Esophagus squamous epithelium (tissue), 5 donors: ENCODE measurements around the gene BRIP1. TPM values are rescaled to one million over a fixed set of nuclear protein-coding genes. Genes with fewer than 3 reads are reported as not detected.

Source experiments
- DNase-seq: peaks from one replicate; lab custom pipeline; 2025; lab: John Stamatoyannopoulos, UW
- H3K27ac ChIP-seq, 4 donors: fragments of 200-600 bp; sonication (generic); one replicate each; pipeline ENCODE4 v1.5.1; 2016 to 2019; ENCODE audit warnings: mild to moderate bottlenecking in 1 of 4
- H3K27me3 ChIP-seq, 4 donors: fragments of 200-600 bp; sonication (generic); 1 replicate in 3 of 4; 2 replicates in 1 of 4; pipeline versions ENCODE4 v1.5.1 to v1.6.0; 2017 to 2021; ENCODE audit warnings: antibody characterized with exemption in 1 of 4
- H3K36me3 ChIP-seq, 3 donors: fragments of 200-600 bp; sonication (generic); one replicate each; pipeline ENCODE4 v1.5.1; 2016 to 2019
- H3K4me1 ChIP-seq, 3 donors: fragments of 200-600 bp; sonication (generic); one replicate each; pipeline ENCODE4 v1.5.1; 2017 to 2019
- H3K4me3 ChIP-seq, 4 donors: fragments of 200-600 bp; sonication (generic); 1 replicate in 3 of 4; 2 replicates in 1 of 4; pipeline ENCODE4 v1.5.1; 2016 to 2019; ENCODE audit warnings: mild to moderate bottlenecking in 2 of 4, moderate library complexity in 1 of 4
- H3K9me3 ChIP-seq, 3 donors: fragments of 200-600 bp; sonication (generic); one replicate each; pipeline ENCODE4 v1.5.1; 2016 to 2019
- POLR2A ChIP-seq, 4 donors: fragments of 450-650 bp; IDR thresholded peaks; one replicate each; pipeline ENCODE4 v1.6.1; 2017; ENCODE audit warnings: antibody characterized with exemption in 4 of 4, mild to moderate bottlenecking in 4 of 4, moderate library complexity in 3 of 4
- WGBS, 2 donors: methylation state at CpG; one replicate each; pipeline ENCODE4 v1.1.5; 2018; 5-methylcytosine and 5-hydroxymethylcytosine counted together
- intact Hi-C: fragments of 100-400 bp; cut with DNase I; formaldehyde crosslinking; loops from one replicate; pipeline ENCODE4 v1.15.0; 2022
- total RNA-seq, 4 donors: library from RNA; depleted of rRNA; stranded (reverse); fragments of >200 nt; gene quantifications; one replicate each; pipeline ENCODE4 v1.1.0, GENCODE V29; 2016
- TF ChIP-seq, protein P1 (sequence below), 6 experiments: fragments of 450-650 bp in 4 of 6; fragments of 200-600 bp in 2 of 6; sonication (generic) in 2 of 6; IDR thresholded peaks; one replicate each; pipeline ENCODE4 v1.5.1; 2016 to 2019; ENCODE audit warnings: antibody characterized with exemption in 6 of 6, mild to moderate bottlenecking in 4 of 6, moderate library complexity in 4 of 6
- donor health status: DM: yes; HTN: yes; CAD: no.

Gene BRIP1
- total RNA-seq, 4 donors from 2014 or later, result 1.6 to 7.0 (median 3.2) TPM

DNA sequence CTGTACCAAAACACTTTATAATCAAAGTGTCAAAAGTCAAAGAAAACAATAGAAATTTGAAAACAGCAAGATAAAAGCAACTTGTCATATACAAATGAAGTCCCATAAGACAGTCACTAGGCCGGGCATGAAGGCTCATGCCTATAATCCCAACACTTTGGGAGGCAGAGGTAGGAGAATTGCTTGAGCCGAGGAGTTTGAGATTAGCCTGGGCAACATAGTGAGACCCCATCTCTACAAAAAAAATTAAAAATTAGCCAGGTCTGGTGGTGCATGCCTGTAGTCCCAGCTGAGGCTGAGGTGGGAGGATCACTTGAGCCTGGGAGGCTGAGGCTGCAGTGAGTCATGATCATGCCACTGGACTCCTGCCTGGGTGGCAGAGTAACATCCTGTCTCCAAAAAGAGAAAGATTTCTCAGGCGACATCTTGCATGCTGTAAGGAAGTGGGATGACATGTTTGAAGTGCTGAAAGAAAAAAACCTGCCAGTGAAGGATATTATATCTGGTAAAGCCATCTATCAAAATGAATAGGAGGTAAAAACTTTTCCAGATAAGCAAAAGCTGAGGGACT is 173.6 kb downstream of the BRIP1 start:
- Histone ChIP-seq H3K9me3 (no peaks in the 10 kb centered on the region), H3K36me3 (no peaks in the 10 kb centered on the region), H3K4me1 (no peaks in the 10 kb centered on the region), H3K4me3 (no peak overlapping the region), H3K27me3 (no peaks in the 10 kb centered on the region), H3K27ac (no peak overlapping the region)
- TF ChIP-seq, protein P1, sequence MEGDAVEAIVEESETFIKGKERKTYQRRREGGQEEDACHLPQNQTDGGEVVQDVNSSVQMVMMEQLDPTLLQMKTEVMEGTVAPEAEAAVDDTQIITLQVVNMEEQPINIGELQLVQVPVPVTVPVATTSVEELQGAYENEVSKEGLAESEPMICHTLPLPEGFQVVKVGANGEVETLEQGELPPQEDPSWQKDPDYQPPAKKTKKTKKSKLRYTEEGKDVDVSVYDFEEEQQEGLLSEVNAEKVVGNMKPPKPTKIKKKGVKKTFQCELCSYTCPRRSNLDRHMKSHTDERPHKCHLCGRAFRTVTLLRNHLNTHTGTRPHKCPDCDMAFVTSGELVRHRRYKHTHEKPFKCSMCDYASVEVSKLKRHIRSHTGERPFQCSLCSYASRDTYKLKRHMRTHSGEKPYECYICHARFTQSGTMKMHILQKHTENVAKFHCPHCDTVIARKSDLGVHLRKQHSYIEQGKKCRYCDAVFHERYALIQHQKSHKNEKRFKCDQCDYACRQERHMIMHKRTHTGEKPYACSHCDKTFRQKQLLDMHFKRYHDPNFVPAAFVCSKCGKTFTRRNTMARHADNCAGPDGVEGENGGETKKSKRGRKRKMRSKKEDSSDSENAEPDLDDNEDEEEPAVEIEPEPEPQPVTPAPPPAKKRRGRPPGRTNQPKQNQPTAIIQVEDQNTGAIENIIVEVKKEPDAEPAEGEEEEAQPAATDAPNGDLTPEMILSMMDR (IDR thresholded peaks at IDR 0.05), result no peak
- TF ChIP-seq POLR2A (IDR thresholded peaks at IDR 0.05), result no peak
- WGBS, 2 donors, result 68 to 96% methylated on average over 3 of the region's 3 CpGs
- intact Hi-C loops, result no loop called here
- no peak for DNase-seq

DNA sequence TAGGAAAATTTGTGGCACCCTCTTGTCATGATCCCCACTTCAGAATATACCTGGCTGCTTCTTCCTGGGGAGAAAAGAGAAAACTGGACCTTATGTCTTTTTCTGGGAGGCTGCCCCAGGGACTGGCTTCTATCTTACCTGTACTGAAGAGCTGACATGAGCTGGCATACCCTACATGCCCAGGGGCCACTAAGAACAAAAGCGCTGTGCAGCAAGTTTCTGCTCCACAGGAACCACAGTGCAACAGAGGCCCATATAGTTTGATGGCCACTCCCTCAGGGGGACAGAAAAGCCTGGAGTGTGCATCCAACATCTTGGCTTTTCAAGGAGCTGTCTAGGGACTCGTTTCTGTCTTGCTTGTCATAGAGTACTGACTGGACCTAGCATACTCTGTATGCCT is 175.6 kb downstream of the BRIP1 start:
- intact Hi-C loops, result no loop called here
- TF ChIP-seq POLR2A (IDR thresholded peaks at IDR 0.05), result no peak
- TF ChIP-seq, protein P1 (IDR thresholded peaks at IDR 0.05), result no peak
- H3K4me1 ChIP-seq, result no peaks in the 10 kb centered on the region
- WGBS, 2 donors, result 80 to 86% methylated on average over 2 of the region's 2 CpGs
- H3K9me3 ChIP-seq, result no peaks in the 10 kb centered on the region
- no peak for DNase-seq
- H3K27me3 ChIP-seq, result no peaks in the 10 kb centered on the region
- no peaks in the 10 kb centered on the region for H3K36me3 ChIP-seq
- H3K27ac ChIP-seq, result no peak overlapping the region
- H3K4me3 ChIP-seq, result no peak overlapping the region

DNA sequence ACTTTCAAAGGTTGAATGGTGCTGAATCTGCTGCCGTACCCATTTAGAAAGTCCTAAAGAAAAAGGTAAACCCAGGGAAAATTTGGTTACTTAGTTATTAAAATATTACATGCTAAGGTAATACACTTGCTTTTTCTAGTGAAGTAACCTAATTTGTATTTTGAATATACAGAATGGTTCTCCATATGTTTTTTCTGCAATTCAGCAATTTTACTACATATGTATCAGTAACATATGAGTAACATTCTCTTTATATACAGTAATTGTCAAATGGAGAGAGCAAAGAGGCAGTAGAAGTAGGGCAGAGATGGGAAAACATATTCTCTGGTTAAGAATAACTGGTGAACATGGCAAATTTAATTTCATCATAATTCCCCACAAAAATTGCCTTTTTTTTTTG is 177.2 kb downstream of the BRIP1 start:
- Histone ChIP-seq H3K27ac (no peak overlapping the region), H3K4me3 (no peak overlapping the region), H3K4me1 (no peaks in the 10 kb centered on the region), H3K36me3 (no peaks in the 10 kb centered on the region), H3K27me3 (no peaks in the 10 kb centered on the region), H3K9me3 (no peaks in the 10 kb centered on the region)
- TF ChIP-seq POLR2A (IDR thresholded peaks at IDR 0.05), result no peak
- TF ChIP-seq, protein P1 (IDR thresholded peaks at IDR 0.05), result no peak
- intact Hi-C loops, result no loop called here
- 90 to 100% methylated on average over 1 of the region's 1 CpG for WGBS, 2 donors
- DNase-seq, result no peak

DNA sequence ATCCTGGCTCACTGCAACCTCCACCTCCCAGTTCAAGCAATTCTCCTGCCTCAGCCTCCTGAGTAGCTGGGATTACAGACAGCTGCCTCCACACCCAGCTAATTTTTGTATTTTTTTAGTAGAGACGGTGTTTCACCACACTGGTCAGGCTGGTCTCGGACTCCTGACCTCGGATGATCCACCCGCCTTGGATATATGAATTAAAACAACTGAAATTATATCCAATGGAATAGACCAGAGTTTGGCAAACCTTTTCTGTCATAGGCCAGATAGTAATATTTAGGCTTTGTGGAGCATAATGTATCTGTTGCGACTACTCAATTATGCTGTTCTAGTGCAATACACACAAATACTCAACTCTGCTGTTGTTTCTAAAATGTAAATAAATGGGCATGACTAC is 178.5 kb downstream of the BRIP1 start:
- Histone ChIP-seq H3K4me3 (no peak overlapping the region), H3K27me3 (no peaks in the 10 kb centered on the region), H3K4me1 (no peaks in the 10 kb centered on the region), H3K27ac (no peak overlapping the region), H3K9me3 (no peaks in the 10 kb centered on the region), H3K36me3 (no peaks in the 10 kb centered on the region)
- intact Hi-C loops, result no loop called here
- DNase-seq, result no peak
- TF ChIP-seq, protein P1 (IDR thresholded peaks at IDR 0.05), result no peak
- no peak for TF ChIP-seq POLR2A (IDR thresholded peaks at IDR 0.05)
- 96 to 98% methylated on average over 2 to 5 of the region's 5 CpGs for WGBS, 2 donors

DNA sequence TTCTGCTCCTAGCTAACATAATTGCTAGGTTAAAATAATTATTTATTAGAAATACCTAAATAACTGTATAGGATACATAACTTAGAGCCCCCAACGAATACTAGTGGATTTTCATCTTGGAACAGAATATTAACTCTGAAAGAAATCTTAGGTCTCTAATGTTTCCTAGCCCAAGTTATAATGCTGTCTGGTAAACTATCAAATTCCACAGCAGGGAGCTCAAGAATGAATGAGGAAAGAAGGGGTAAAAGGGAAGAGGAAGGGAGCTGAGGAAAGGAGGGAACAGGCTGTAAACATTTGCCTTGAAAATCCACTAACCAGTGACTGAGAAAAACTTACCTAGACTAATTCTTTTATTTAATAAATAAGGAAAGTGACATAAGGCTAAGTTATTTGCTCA is 179.2 kb downstream of the BRIP1 start:
- intact Hi-C loops, result no loop called here
- H3K36me3 ChIP-seq, result no peaks in the 10 kb centered on the region
- no peaks in the 10 kb centered on the region for H3K27me3 ChIP-seq
- WGBS, 2 donors, result 80 to 95% methylated on average over 1 of the region's 1 CpG
- no peak for DNase-seq
- H3K9me3 ChIP-seq, result no peaks in the 10 kb centered on the region
- TF ChIP-seq POLR2A (IDR thresholded peaks at IDR 0.05), result no peak
- TF ChIP-seq, protein P1 (IDR thresholded peaks at IDR 0.05), result no peak
- no peaks in the 10 kb centered on the region for H3K4me1 ChIP-seq
- no peak overlapping the region for H3K4me3 ChIP-seq
- H3K27ac ChIP-seq, result no peak overlapping the region
